Cardiac ventricle fibroblast (primary cell): Measurements from ENCODE around the gene ANKS3. TPM values are rescaled to one million over a fixed set of nuclear protein-coding genes. Genes with fewer than 3 reads are reported as not detected.

Source experiments
- total RNA-seq: library from RNA; depleted of rRNA; stranded (reverse); fragments of >200 nt; gene quantifications from 2 replicates; pipeline ENCODE4 v1.2.3, GENCODE V29; 2015

ANKS3 gene, protein sequence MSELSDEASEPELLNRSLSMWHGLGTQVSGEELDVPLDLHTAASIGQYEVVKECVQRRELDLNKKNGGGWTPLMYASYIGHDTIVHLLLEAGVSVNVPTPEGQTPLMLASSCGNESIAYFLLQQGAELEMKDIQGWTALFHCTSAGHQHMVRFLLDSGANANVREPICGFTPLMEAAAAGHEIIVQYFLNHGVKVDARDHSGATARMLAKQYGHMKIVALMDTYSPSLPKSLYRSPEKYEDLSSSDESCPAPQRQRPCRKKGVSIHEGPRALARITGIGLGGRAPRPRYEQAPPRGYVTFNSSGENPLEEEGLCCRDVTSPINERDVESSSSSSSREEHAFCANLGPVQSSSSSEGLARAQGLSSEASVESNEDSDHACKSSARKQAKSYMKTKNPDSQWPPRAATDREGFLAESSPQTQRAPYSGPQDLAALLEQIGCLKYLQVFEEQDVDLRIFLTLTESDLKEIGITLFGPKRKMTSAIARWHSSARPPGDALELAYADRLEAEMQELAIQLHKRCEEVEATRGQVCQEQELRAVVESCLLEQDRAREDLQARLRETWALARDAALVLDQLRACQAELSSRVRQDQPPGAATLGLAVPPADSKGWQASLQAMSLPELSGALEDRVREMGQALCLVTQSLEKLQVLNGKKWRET
- total RNA-seq, result 11.1 and 20.2 TPM in 2 replicates

DNA sequence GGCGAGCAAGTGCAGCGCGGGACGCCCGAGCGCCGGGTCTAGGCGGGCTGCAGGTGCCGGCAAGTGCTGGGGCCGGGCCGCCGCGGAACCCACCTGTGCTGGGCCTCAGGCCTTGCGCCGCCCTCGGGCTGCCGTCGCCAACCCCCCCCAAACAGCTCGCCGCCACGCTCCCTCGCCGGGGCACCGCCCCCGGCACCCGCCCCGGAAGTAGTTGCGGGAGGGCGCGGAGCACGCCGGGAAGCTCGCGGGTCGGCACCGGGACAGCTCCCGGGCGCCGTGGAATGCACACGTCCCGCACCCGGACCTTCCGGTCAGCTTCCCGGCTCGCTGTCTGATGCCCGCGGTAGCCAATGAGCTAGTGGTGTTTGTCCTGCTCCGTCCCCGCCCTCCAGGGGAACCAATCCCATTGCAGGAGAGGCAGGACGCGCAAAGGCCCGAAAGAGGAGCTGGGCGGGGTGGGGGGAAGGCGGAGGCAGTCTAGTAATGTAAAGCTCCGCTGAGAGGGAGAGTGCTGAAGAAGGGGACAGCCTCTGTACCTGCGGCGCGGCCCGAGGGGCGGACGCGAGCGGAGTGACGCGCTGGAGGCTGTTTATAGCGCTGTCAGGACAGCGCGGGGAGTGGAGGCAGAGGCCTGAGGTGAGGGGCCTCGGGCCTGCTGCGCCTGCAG, at the start of gene ANKS3, which contains the start of gene DNAAF8:
Gene ANKS3 (minus strand): TSS at position 209 of the 667 bp plus-strand sequence. CDS start 4,122 bp downstream, outside the sequence.
Gene DNAAF8 (plus strand): TSS at position 475 of the 667 bp plus-strand sequence. CDS start 1,978 bp downstream, outside the sequence.

GRCh38 chr16:4766875-4767628, 33.0 kb upstream of the ANKS3 start, which contains the start of gene ZNF500:
TSS of gene ZNF500 (minus strand) at chr16:4767162. CDS start at chr16:4765978, 1,184 bp downstream.

GRCh38 chr16:4693296-4693955, 40.6 kb downstream of the ANKS3 start, which contains the start of gene NUDT16L1:
TSS of gene NUDT16L1 (plus strand) at chr16:4693562. CDS start at chr16:4693727, 165 bp downstream.

Other genes starting within 250 kb of the ANKS3 start
- 11.5 and 12.6 TPM in 2 replicates for gene CDIP1, start 195.5 kb downstream of the ANKS3 start, total RNA-seq
- not detected in 2 replicates for gene C16orf96, start 177.9 kb downstream of the ANKS3 start, total RNA-seq
- gene UBALD1, start 119.4 kb downstream of the ANKS3 start, total RNA-seq, result 7.2 and 9.1 TPM in 2 replicates
- gene MGRN1, start 109.4 kb downstream of the ANKS3 start, total RNA-seq, result 58.5 and 59.9 TPM in 2 replicates
- gene NUDT16L1, start 40.7 kb downstream of the ANKS3 start, total RNA-seq, result 23.1 and 32.0 TPM in 2 replicates
- gene DNAAF8, start 266 bp upstream of the ANKS3 start, total RNA-seq, result 2.1 and 6.2 TPM in 2 replicates
- gene ZNF500, start 32.9 kb upstream of the ANKS3 start, total RNA-seq, result 8.6 and 9.0 TPM in 2 replicates
- gene SEPTIN12, start 54.1 kb upstream of the ANKS3 start, total RNA-seq, result not detected in 2 replicates
- gene SMIM22, start 61.1 kb upstream of the ANKS3 start, total RNA-seq, result not detected in 2 replicates
- gene ROGDI, start 68.4 kb upstream of the ANKS3 start, total RNA-seq, result 5.1 and 9.5 TPM in 2 replicates
- gene GLYR1, start 113.0 kb upstream of the ANKS3 start, total RNA-seq, result 30.7 and 39.1 TPM in 2 replicates
- 22.4 and 23.5 TPM in 2 replicates for gene UBN1, start 113.2 kb upstream of the ANKS3 start, total RNA-seq
- 132 and 145 TPM in 2 replicates for gene PPL, start 202.9 kb upstream of the ANKS3 start, total RNA-seq
- 0.94 and 1.4 TPM in 2 replicates for gene SEC14L5, start 224.1 kb upstream of the ANKS3 start, total RNA-seq